Ovary (tissue), 9 donors: ENCODE measurements around the gene GLDN. TPM values are rescaled to one million over a fixed set of nuclear protein-coding genes. Genes with fewer than 3 reads are reported as not detected.

Experiments
- DNase-seq, 5 donors: peaks; one replicate each; pipeline ENCODE4 v3.0.0-alpha.2; 2019 to 2020
- H3K27ac ChIP-seq, 2 donors: fragments of 200-600 bp; one replicate each; pipeline versions ENCODE4 v1.5.1 to v1.8.0; 2019 to 2022
- H3K27me3 ChIP-seq: fragments of 200-600 bp; one replicate; pipeline ENCODE4 v1.8.0; 2022
- H3K36me3 ChIP-seq: fragments of 200-600 bp; sonication (generic); one replicate; pipeline ENCODE4 v1.5.1; 2019
- H3K4me1 ChIP-seq: one replicate; pipeline ENCODE4 v1.8.1; 2013; ENCODE audit warnings: mild to moderate bottlenecking, moderate library complexity; ENCODE audit not compliant: insufficient read depth
- H3K4me3 ChIP-seq: fragments of 200-600 bp; sonication (generic); one replicate; pipeline ENCODE4 v1.5.1; 2017
- H3K9me3 ChIP-seq, 2 donors: fragments of 200-600 bp in 1 of 2; sonication (generic) in 1 of 2; one replicate each; pipeline versions ENCODE4 v1.5.1 to v1.8.1; 2013 to 2019; ENCODE audit warnings: mild to moderate bottlenecking in 1 of 2, moderate library complexity in 1 of 2
- CTCF ChIP-seq, 3 donors: fragments of 450-650 bp in 2 of 3; fragments of 200-600 bp in 1 of 3; IDR thresholded peaks; one replicate each; pipeline versions ENCODE4 v1.5.1 to v1.8.0; 2016 to 2022; ENCODE audit warnings: antibody characterized with exemption in 3 of 3, mild to moderate bottlenecking in 1 of 3
- EP300 ChIP-seq: sonication (generic); formaldehyde crosslinking; IDR thresholded peaks from one replicate; pipeline ENCODE4 v1.6.1; 2017; ENCODE audit warnings: antibody characterized with exemption
- POLR2A ChIP-seq: fragments of 450-650 bp; IDR thresholded peaks from one replicate; pipeline ENCODE4 v1.6.1; 2017; ENCODE audit warnings: antibody characterized with exemption, mild to moderate bottlenecking, moderate library complexity
- WGBS, 3 donors: extraction: QIAGEN DNeasy Blood & Tissue Kit in 1 of 3; methylation state at CpG; one replicate each; pipeline versions ENCODE4 v1.1.5 to v1.1.7; 2013 to 2017; 5-methylcytosine and 5-hydroxymethylcytosine counted together
- intact Hi-C, 4 donors: fragments of 100-400 bp; cut with DNase I; formaldehyde crosslinking; loops; one replicate each; pipeline versions ENCODE4 v1.11.0 to v1.15.1; 2022 to 2023
- polyA plus RNA-seq, 2 donors: library from polyadenylated mRNA; stranded (reverse); fragments of 200-250 nt in 1 of 2; fragments of 350-450 nt in 1 of 2; fragmentation: Illumina TruSeq in 1 of 2; extraction: RNeasy Lipid Tissue Mini Kit (QIAGEN cat#74804) in 1 of 2; gene quantifications; one replicate each; pipeline ENCODE4 v1.2.3, GENCODE V29; 2013 to 2014
- total RNA-seq, 7 donors: library from RNA; depleted of rRNA in 2 of 7; stranded (reverse); fragments of >200 nt in 2 of 7; fragmentation: NEBNext Ultra II Directional in 3 of 7; extraction: Animal tissue kit (Norgen Biotek cat#: 25700) in 3 of 7; gene quantifications; one replicate each; pipeline versions ENCODE4 v1.1.0 to v1.2.4, GENCODE V29; 2016 to 2023
- donor health status: DM: no; HTN: no; CAD: no; lungs with moderate emphysema.
- donor health status: DM: no; HTN: no; CAD: no.
- donor health status: Bipolar disorder and iron deficiency.
- donor health status: DM: yes; HTN: yes; CAD: no.
- donor health status: DM: no; HTN: no; CAD: no.
- donor health status: DM: yes; HTN: yes; CAD: no.

Gene GLDN
- total and polyA plus RNA-seq, 9 donors = 0.33 to 10.3 (median 2.3) TPM; not detected in 1

GRCh38 chr15:51366920-51367319 lies 25.5 kb downstream of the GLDN start:
- intact Hi-C loops = no loop called here
- Histone ChIP-seq H3K4me3 (no peak overlapping the region), H3K27me3 (no peaks in the 10 kb centered on the region), H3K27ac (no peak overlapping the region), H3K4me1 (peaks cover 2% of the 10 kb centered on the region), H3K36me3 (no peaks in the 10 kb centered on the region), H3K9me3 (no peaks in the 10 kb centered on the region)
- 38 to 46% (median 46%) methylated on average over 3 of the region's 3 CpGs for WGBS, 3 donors
- TF ChIP-seq CTCF (IDR thresholded peaks at IDR 0.05) = no peak
- TF ChIP-seq EP300 = no peak
- TF ChIP-seq POLR2A = no peak
- DNase-seq = peak in 3 of 5 donors; percentile 46 to 55 (median 50)

GRCh38 chr15:51367322-51367976 lies 26.0 kb downstream of the GLDN start:
- H3K27ac ChIP-seq = no peak overlapping the region
- TF ChIP-seq EP300 = no peak
- no peaks in the 10 kb centered on the region for H3K36me3 ChIP-seq
- no peaks in the 10 kb centered on the region for H3K9me3 ChIP-seq
- H3K27me3 ChIP-seq = no peaks in the 10 kb centered on the region
- intact Hi-C loops = no loop called here
- 50 to 53% (median 52%) methylated on average over 10 of the region's 10 CpGs for WGBS, 3 donors
- DNase-seq = peak in 1 of 5 donors; percentile 44
- H3K4me1 ChIP-seq = peaks cover 2% of the 10 kb centered on the region
- no peak overlapping the region for H3K4me3 ChIP-seq

GRCh38 chr15:51368307-51368706 lies 26.9 kb downstream of the GLDN start:
- no peaks in the 10 kb centered on the region for H3K9me3 ChIP-seq
- no peak overlapping the region for H3K4me3 ChIP-seq
- no peak for TF ChIP-seq EP300
- TF ChIP-seq POLR2A = no peak
- no peak for TF ChIP-seq CTCF (IDR thresholded peaks at IDR 0.05)
- H3K4me1 ChIP-seq = peaks cover 2% of the 10 kb centered on the region
- H3K36me3 ChIP-seq = no peaks in the 10 kb centered on the region
- no peaks in the 10 kb centered on the region for H3K27me3 ChIP-seq
- 54 to 68% (median 66%) methylated on average over 6 of the region's 6 CpGs for WGBS, 3 donors
- DNase-seq = no peak
- intact Hi-C loops = no loop called here
- H3K27ac ChIP-seq = no peak overlapping the region

- intact Hi-C loops = no loop called here
- WGBS, 3 donors = 41 to 58% (median 43%) methylated on average over 3 of the region's 3 CpGs
- no peaks in the 10 kb centered on the region for H3K36me3 ChIP-seq
- no peaks in the 10 kb centered on the region for H3K9me3 ChIP-seq
- H3K27me3 ChIP-seq = no peaks in the 10 kb centered on the region
- no peak overlapping the region for H3K4me3 ChIP-seq
- H3K27ac ChIP-seq = no peak overlapping the region
- no peak for TF ChIP-seq POLR2A
- TF ChIP-seq CTCF (IDR thresholded peaks at IDR 0.05) = no peak
- TF ChIP-seq EP300 = no peak
- DNase-seq = no peak
- H3K4me1 ChIP-seq = peaks cover 2% of the 10 kb centered on the region
Measured at GRCh38 chr15:51368751-51369450, 27.4 kb downstream of the GLDN start.

- no peaks in the 10 kb centered on the region for H3K36me3 ChIP-seq
- TF ChIP-seq EP300 (no peak), CTCF (IDR thresholded peaks at IDR 0.05) (no peak), POLR2A (no peak)
- WGBS, 3 donors = 93 to 95% (median 94%) methylated on average over 1 of the region's 1 CpG
- H3K27ac ChIP-seq = no peak overlapping the region
- no peak for DNase-seq
- intact Hi-C loops = no loop called here
- peaks cover 2% of the 10 kb centered on the region for H3K4me1 ChIP-seq
- H3K9me3 ChIP-seq = no peaks in the 10 kb centered on the region
- H3K4me3 ChIP-seq = no peak overlapping the region
- H3K27me3 ChIP-seq = no peaks in the 10 kb centered on the region
Measured at GRCh38 chr15:51369451-51369761, 28.0 kb downstream of the GLDN start.
